ENCODE measurements around the gene RC3H1.
"Not testable (repeated sequence)": the region's sequence is repeated elsewhere in the genome, so short reads cannot be mapped to it uniquely, and the experiment has no call there.

RC3H1 gene, protein sequence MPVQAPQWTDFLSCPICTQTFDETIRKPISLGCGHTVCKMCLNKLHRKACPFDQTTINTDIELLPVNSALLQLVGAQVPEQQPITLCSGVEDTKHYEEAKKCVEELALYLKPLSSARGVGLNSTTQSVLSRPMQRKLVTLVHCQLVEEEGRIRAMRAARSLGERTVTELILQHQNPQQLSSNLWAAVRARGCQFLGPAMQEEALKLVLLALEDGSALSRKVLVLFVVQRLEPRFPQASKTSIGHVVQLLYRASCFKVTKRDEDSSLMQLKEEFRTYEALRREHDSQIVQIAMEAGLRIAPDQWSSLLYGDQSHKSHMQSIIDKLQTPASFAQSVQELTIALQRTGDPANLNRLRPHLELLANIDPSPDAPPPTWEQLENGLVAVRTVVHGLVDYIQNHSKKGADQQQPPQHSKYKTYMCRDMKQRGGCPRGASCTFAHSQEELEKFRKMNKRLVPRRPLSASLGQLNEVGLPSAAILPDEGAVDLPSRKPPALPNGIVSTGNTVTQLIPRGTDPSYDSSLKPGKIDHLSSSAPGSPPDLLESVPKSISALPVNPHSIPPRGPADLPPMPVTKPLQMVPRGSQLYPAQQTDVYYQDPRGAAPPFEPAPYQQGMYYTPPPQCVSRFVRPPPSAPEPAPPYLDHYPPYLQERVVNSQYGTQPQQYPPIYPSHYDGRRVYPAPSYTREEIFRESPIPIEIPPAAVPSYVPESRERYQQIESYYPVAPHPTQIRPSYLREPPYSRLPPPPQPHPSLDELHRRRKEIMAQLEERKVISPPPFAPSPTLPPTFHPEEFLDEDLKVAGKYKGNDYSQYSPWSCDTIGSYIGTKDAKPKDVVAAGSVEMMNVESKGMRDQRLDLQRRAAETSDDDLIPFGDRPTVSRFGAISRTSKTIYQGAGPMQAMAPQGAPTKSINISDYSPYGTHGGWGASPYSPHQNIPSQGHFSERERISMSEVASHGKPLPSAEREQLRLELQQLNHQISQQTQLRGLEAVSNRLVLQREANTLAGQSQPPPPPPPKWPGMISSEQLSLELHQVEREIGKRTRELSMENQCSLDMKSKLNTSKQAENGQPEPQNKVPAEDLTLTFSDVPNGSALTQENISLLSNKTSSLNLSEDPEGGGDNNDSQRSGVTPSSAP

DNA sequence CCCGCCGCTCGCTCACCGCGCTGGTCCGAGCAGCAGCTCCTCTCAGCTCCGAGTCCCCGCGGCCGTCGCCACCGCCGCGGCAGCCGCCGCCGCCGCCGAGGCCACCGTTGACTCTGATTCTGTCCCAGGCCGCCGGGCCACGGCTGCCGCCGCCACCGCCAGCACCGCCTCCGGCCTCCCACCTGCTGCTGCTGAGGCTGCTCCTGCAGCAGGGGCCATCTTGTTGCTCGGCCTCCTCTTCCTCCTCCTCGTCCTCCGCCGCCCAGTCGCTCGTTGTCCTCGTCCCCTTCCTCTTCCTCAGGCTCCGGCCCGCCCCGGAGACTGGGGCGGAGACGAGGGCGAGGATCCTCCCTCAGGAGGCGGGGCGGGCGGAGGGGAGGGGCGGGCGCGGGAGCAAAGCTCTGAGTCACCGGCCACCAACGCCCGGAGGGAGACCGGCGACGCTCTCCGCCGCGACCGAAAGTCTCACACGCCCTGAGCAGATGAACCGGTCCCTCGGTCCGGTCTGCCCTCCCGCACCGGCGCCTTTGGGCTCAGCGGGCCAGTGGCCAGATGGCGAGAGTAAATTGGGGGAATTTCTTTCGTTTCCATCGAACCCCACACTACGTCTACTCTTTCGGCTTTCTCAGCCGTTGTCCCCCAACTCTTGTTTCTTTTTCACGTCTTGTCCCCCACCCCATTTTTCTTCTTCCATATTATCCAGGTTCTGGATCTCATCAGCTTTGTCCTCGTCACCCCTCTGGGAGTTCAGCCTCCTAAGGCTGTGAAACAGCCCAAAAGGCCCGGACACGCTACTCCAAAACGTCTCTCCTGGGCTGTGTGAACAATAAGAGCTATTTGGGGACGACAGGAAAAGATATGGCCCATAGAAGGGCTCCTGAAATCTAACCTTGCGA, at the start of gene RC3H1:
TSS of gene RC3H1 (minus strand) at position 278 of the 896 bp plus-strand sequence. CDS start 29,372 bp downstream, outside the sequence.
- DNase-seq = peak; percentile 83

DNA sequence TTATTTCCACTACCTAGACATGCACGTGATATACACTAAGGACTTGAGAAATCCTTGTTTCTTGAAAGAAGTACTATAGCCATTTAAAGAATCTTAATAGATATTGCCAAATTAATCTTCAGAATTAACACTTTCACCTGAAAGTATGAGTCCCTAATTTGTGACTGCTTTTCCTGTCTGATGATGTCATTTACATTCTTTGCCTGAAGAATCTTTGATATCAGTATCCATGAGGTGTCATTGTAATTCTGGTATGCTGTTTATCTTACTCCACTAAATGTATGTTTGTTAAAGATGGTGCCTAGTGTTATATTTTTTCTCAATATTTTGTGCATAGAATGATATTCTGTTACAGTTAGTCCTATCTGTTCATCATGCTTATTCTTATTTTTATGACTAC, 48.5 kb upstream of the RC3H1 start:
- no peak for DNase-seq

DNA sequence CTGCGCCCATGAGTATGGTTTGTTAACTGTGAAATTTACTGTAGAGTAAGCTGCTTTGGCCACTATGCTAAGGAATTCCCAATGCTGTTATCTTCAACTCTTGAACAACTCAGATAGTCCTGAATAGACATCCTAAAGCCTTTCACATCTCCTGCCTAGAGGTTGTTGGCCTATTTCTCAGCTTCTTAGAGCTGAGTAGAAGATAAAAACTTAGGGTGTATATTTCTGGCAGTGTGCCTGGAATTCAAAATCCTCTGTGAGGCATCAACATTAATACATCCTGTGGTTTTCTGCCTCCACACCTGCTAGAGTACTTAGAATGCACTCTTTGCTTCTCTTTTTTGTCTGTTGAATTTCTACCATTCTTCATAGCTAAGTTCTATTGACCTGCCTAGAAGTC, 45.8 kb upstream of the RC3H1 start:
- DNase-seq = no peak

DNA sequence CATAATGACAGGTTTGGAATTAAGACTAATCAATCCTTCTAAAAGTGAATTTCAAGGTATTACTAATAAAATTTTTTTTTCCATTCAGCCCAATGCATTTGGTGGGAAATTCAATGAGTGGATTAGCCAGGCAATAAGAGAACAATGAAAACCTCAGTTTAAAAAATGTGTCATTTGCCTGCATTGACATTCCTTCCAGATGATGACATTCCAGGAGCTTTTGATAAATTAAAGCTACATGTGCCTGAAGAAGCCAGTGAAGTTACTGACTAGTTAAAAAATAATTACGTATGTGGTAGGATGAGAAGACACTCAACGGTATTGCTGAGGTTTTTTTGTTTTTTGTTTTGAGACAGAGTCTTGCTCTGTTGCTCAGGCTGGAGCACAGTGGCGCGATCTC, 37.9 kb upstream of the RC3H1 start:
- no peak for DNase-seq

DNA sequence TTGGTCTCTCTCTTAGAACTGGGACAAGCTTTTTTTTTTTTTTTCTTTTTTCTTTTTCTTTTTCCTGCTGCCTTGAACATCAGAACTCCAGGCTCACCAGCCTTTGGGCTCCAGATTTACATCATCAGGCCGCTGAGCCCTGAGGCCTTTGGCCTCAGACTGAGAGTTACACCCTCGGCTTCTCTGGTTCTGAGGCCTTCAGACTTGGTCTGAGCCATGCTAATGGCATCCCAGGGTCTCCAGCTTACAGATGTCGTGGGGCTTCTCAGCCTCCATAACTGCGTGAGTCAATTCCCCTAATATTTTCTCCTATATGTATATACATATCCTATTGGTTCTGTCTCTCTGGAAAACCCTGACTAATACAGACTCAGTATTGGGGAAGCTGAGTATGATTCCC, 36.5 kb upstream of the RC3H1 start:
- no peak for DNase-seq

DNA sequence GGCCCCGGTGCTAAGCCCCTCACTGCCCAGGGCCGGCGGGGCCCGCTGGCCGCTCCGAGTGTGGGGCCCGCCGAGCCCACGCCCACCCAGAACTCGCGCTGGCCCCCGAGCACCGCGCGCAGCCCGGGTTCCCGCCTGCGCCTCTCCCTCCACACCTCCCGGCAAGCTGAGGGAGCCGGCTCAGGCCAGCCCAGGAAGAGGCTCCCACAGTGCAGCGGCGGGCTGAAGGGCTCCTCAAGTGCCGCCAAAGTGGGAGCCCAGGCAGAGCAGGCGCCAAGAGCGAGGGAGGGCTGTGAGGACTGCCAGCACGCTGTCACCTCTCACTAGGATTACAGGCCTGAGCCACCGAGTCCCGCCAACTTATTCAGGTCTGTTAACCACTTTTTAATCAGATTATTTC, 34.5 kb upstream of the RC3H1 start:
- not testable (repeated sequence) for DNase-seq

GRCh38 chr1:174055797-174056196, 33.6 kb upstream of the RC3H1 start:
- DNase-seq = not testable (repeated sequence)

- DNase-seq = no peak
Measured at GRCh38 chr1:174053826-174054225, 31.7 kb upstream of the RC3H1 start.

DNA sequence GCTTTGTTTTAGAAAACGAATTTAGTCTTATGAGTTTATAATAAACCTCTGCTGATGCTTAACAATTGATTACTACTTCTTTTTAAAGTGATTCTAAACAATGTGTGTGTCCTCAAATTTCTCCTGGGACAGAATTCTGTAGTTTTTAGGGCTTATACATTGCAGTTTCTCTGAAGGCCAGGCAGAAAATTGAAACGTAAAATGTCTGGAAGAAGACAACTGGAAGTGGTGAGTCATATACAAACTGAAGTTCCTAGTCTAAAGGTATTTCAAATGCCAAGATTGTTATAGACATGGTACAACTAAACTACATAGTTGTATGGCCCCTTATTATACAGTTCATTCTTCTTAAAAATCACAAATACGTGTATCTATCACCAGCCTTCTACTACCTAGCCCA, 30.5 kb upstream of the RC3H1 start:
- DNase-seq = no peak

DNA sequence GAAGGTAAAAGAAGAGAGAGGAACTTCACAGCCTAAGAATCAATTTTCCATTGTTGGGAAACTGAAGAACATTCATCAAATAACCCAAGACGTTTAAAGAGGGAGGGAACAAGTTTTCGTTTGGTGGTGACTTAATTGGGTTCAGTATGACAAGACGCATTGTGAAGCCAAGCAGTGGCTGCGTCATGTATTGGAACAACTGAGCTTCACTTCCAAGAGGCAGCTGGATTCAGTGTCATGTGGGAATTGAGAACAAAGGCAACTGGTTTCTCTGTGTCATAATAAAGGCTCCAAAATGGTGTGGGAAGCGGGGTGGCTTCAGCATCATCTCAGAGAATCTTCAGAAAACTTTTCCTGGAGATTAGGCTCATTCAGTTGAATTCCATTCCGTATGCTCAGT, 29.8 kb upstream of the RC3H1 start:
- no peak for DNase-seq

- DNase-seq = no peak
Measured at GRCh38 chr1:174049514-174049913, 27.4 kb upstream of the RC3H1 start.

- no peak for DNase-seq
Measured at GRCh38 chr1:174044418-174045222, 22.5 kb upstream of the RC3H1 start.

GRCh38 chr1:174042509-174042908, 20.4 kb upstream of the RC3H1 start:
- DNase-seq = not testable (repeated sequence)

DNA sequence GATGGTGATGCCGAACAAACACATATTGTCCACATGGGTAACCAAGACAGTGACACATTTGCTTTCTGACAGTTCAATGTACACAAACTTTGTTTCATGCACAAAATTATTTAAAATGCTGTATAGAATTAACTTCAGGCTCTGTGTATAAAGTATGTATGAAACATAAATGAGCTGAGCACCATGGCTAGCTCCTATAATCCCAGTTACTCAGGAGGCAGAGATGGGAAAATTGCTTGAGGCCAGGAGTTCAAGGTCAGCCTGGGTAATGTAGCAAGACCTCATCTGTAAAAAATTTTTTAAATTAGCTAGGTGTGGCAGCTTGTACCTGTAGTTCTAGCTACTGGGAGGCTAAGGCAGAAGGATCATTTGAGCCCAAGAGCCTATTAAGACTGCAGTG, 19.2 kb upstream of the RC3H1 start:
- no peak for DNase-seq

DNA sequence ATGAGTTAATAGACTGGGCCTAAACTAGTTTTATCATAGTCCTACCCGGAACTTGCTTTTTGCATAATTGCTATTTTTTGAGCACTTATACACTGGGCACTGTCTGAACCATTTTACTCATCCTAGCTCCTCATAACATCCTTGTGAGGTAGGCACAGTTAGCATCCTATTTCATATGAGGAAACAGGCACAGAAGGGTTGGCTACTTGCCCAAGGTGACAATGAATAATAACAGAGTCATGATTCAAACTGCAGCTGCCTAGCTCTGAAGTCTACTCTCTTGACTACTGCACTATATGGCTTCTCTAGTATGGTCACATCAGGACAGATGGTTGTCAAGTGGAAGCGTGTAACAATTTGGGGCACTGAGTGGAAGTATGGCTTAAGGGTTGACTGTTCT, 18.2 kb upstream of the RC3H1 start:
- no peak for DNase-seq

- DNase-seq = no peak
Measured at GRCh38 chr1:174039027-174039426, 16.9 kb upstream of the RC3H1 start.

GRCh38 chr1:174036798-174037197, 14.6 kb upstream of the RC3H1 start:
- no peak for DNase-seq

DNA sequence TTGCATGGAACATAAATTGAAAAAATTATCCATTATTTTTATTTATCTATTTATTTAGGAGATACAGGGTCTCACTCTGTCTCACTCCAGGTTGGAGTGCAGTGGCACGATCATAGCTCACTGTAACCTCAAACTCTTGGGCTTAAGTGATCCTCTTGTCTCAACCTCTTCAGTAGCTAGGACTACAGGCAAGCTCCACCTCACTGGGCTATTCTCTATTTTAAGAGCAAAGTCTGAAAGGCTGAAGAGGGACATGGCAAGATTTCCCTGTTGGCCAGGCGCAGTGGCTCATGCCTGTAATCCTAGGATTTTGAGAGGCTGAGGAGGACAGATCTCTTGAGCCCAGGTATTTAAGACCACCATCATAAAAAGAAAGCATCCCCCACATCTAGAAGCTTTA, 14.0 kb upstream of the RC3H1 start:
- no peak for DNase-seq

- DNase-seq = no peak
Measured at GRCh38 chr1:174032671-174033222, 10.6 kb upstream of the RC3H1 start.

DNA sequence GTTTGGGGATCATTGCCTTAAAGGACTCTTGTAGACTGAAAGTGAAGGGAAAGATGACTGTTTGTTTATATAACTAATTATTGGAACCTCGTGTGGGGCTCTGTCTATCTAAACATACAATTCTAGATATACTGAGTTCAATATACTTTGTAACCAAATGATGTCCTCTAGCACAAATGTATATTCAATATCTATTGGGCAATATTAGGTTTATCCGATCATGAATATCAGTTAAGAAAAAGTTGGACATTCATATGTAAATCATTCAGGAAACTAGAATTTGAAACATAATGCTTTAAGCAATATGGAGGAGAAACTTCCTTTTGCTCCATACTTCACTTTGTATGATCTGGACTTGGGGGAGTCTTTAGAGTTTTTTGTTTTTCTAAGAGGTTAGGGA, 8.9 kb upstream of the RC3H1 start:
- DNase-seq = no peak

DNA sequence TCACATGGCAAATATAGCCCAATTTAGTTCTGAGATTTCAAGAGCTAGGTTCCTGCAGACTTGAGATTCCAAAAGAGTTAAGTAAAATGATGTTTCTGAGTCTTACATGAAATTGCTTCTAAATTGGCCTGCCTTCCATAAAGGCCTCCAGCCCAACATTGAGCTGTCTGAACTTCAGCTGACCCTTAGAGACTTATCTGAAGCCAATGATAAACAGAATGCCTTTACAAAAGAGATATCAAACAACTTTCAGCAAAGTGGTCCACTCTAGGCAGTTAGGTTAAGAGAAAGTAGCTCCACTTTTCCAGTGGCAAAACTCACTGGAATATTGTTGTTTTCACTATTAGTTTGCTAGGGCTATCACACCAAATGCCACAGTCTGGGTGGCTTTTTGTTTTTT, 6.3 kb upstream of the RC3H1 start:
- DNase-seq = no peak

Data from stimulated activated naive CD4-positive, alpha-beta T cell treated with Interleukin-2 at 50 U/mL for 16 hours (primary cell).